Neural cell (in vitro differentiated cells): Measurements from ENCODE around the gene GLT6D1. TPM values are rescaled to one million over a fixed set of nuclear protein-coding genes. Genes with fewer than 3 reads are reported as not detected.

ENCODE experiments used
- H2AFZ ChIP-seq: fragments of 200-600, 300-800 bp; sonication (generic), shearing (Covaris generic); 2 replicates; pipeline ENCODE4 v1.6.0; 2014; ENCODE audit warnings: low read depth, mild to moderate bottlenecking, antibody characterized with exemption, low read length, moderate library complexity
- H3F3A ChIP-seq: fragments of 200-600 bp; shearing (Covaris generic); 2 replicates; pipeline ENCODE4 v1.6.1; 2016; ENCODE audit warnings: mild to moderate bottlenecking, moderate library complexity, mixed read lengths, antibody characterized with exemption, low read length; ENCODE audit not compliant: insufficient read depth, poor library complexity, severe bottlenecking
- H3K27ac ChIP-seq: fragments of 200-600, 300-800 bp; sonication (generic), shearing (Covaris generic); 2 replicates; pipeline ENCODE4 v1.5.1; 2014; ENCODE audit warnings: mild to moderate bottlenecking, low read length, moderate library complexity
- H3K27me3 ChIP-seq: fragments of 300-800, 200-600 bp; sonication (generic), shearing (Covaris generic); 2 replicates; pipeline ENCODE4 v1.6.0; 2014; ENCODE audit warnings: mild to moderate bottlenecking, low read depth, low read length, moderate library complexity; ENCODE audit not compliant: insufficient read depth
- H3K36me3 ChIP-seq: fragments of 300-800, 200-600 bp; sonication (generic), shearing (Covaris generic); 2 replicates; pipeline ENCODE4 v1.5.1; 2014; ENCODE audit warnings: mild to moderate bottlenecking, antibody characterized with exemption, low read length, moderate library complexity; ENCODE audit not compliant: insufficient read depth
- H3K4me2 ChIP-seq: fragments of 300-800, 200-600 bp; sonication (generic), shearing (Covaris generic); 2 replicates; pipeline ENCODE4 v1.6.0; 2014; ENCODE audit warnings: mild to moderate bottlenecking, low read length
- H3K4me3 ChIP-seq: fragments of 300-800, 200-600 bp; sonication (generic), shearing (Covaris generic); 2 replicates; pipeline ENCODE4 v1.5.1; 2014; ENCODE audit warnings: mild to moderate bottlenecking, low read length, moderate library complexity
- H3K79me2 ChIP-seq: fragments of 200-600 bp; shearing (Covaris generic); replicated peaks from 2 replicates; pipeline ENCODE4 v1.6.0; 2014; ENCODE audit warnings: mild to moderate bottlenecking, low read length, moderate library complexity; ENCODE audit not compliant: insufficient read depth
- H3K9ac ChIP-seq: fragments of 300-800, 200-600 bp; sonication (generic), shearing (Covaris generic); 2 replicates; pipeline ENCODE4 v1.6.1; 2016; ENCODE audit warnings: mild to moderate bottlenecking, low read length, mixed read lengths
- H3K9me2 ChIP-seq: fragments of 200-600 bp; shearing (Covaris generic); 2 replicates; pipeline ENCODE4 v1.6.1; 2016; ENCODE audit warnings: mild to moderate bottlenecking, low read length, mixed read lengths; ENCODE audit not compliant: insufficient read depth
- H3K9me3 ChIP-seq: fragments of 200-600, 300-800 bp; sonication (generic), shearing (Covaris generic); 2 replicates; pipeline ENCODE4 v1.6.1; 2016; ENCODE audit warnings: mild to moderate bottlenecking, mixed run types, low read length, moderate library complexity, mixed read lengths
- H4K20me1 ChIP-seq: fragments of 200-600 bp; shearing (Covaris generic); 2 replicates; pipeline ENCODE4 v1.6.1; 2016; ENCODE audit warnings: mild to moderate bottlenecking, mixed run types; ENCODE audit not compliant: insufficient read depth
- EP300 ChIP-seq: fragments of 450-650 bp; conservative IDR thresholded peaks from 2 replicates; pipeline ENCODE4 v1.6.1; 2014; ENCODE audit warnings: antibody characterized with exemption, mild to moderate bottlenecking, moderate library complexity; ENCODE audit not compliant: poor library complexity, severe bottlenecking
- EZH2 ChIP-seq: fragments of 200-600, 300-800 bp; shearing (Covaris generic), sonication (generic); IDR thresholded peaks from 2 replicates; pipeline ENCODE4 v1.6.1; 2014; ENCODE audit warnings: antibody characterized with exemption, low read length, borderline replicate concordance, mild to moderate bottlenecking; ENCODE audit not compliant: insufficient read depth, poor library complexity, severe bottlenecking
- MXI1 ChIP-seq: fragments of 450-650 bp; conservative IDR thresholded peaks from 2 replicates; pipeline ENCODE4 v1.6.1; 2014; ENCODE audit warnings: antibody characterized with exemption, mild to moderate bottlenecking; ENCODE audit not compliant: poor library complexity, severe bottlenecking
- POLR2AphosphoS5 ChIP-seq: IDR thresholded peaks from 2 replicates; pipeline ENCODE4 v1.6.1; 2012
- RAD21 ChIP-seq: fragments of 450-650 bp; conservative IDR thresholded peaks from 2 replicates; pipeline ENCODE4 v1.6.1; 2014; ENCODE audit warnings: antibody characterized with exemption, mild to moderate bottlenecking, moderate library complexity
- REST ChIP-seq: IDR thresholded peaks from 2 replicates; pipeline ENCODE4 v1.6.1; 2012; ENCODE audit warnings: borderline replicate concordance
- SMC3 ChIP-seq: fragments of 450-650 bp; conservative IDR thresholded peaks from 2 replicates; pipeline ENCODE4 v1.6.1; 2014; ENCODE audit warnings: antibody characterized with exemption, mild to moderate bottlenecking, moderate library complexity; ENCODE audit not compliant: poor library complexity
- TAF1 ChIP-seq: IDR thresholded peaks from 2 replicates; pipeline ENCODE4 v1.6.1; 2012; ENCODE audit warnings: low read depth
- polyA plus RNA-seq: library from polyadenylated mRNA; depleted of rRNA; stranded (reverse); fragments of >200 nt; gene quantifications from 2 replicates; pipeline ENCODE4 v1.2.3, GENCODE V29; 2014
- TF ChIP-seq, protein P1 (sequence below): fragments of 450-650 bp; IDR thresholded peaks from 2 replicates; pipeline ENCODE4 v1.5.1; 2014; ENCODE audit warnings: antibody characterized with exemption, mild to moderate bottlenecking, moderate library complexity; ENCODE audit not compliant: poor library complexity, severe bottlenecking

The GLT6D1 gene
- polyA plus RNA-seq, 1 donor from 2014 or later, result not detected

GRCh38 chr9:135678236-135679017 lies 39.1 kb upstream of the GLT6D1 start:
- Histone ChIP-seq H3F3A (no peaks in the 10 kb centered on the region), H2AFZ (no peak overlapping the region), H3K79me2 (no peaks in the 10 kb centered on the region), H3K4me2 (no peak overlapping the region), H3K9me2 (no peaks in the 10 kb centered on the region), H3K27me3 (no peaks in the 10 kb centered on the region), H3K4me3 (no peak overlapping the region), H3K9ac (no peak overlapping the region), H4K20me1 (no peaks in the 10 kb centered on the region), H3K9me3 (no peaks in the 10 kb centered on the region), H3K27ac (no peak overlapping the region), H3K36me3 (no peaks in the 10 kb centered on the region)
- TF ChIP-seq POLR2AphosphoS5, result no peak
- no peak for TF ChIP-seq TAF1

DNA sequence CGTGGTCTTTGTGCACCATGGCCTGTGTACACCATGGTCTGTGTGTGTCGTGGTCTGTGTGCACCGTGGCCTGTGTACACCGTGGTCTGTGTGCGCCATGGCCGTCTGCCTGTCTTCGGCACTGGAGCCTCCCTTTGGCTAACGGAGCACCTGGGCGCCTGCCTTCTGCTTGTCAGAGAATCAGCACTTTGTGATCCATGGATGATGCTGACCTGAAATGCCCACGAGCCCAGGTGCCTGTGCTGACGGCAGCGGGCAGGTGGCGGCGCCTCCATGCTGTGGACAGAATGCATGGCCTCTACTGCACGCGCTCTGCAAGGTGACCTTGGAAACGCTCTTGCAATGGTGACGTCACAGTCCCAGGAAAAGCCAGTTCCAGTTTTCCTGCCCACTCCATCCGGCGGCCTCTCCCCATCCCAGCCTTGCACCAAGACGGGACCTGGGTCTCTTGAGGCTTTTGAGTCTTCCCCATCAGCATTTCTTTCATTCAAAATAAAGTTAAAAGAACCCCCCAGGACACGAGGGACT lies 38.4 kb upstream of the GLT6D1 start:
- Histone ChIP-seq H3K9me2 (no peaks in the 10 kb centered on the region), H3K9ac (no peak overlapping the region), H2AFZ (no peak overlapping the region), H3K27ac (no peak overlapping the region), H3K36me3 (no peaks in the 10 kb centered on the region), H3K79me2 (no peaks in the 10 kb centered on the region), H4K20me1 (no peaks in the 10 kb centered on the region), H3K27me3 (no peaks in the 10 kb centered on the region), H3F3A (no peaks in the 10 kb centered on the region), H3K4me3 (no peak overlapping the region), H3K9me3 (no peaks in the 10 kb centered on the region), H3K4me2 (no peak overlapping the region)
- no peak for TF ChIP-seq POLR2AphosphoS5
- no peak for TF ChIP-seq EZH2
- TF ChIP-seq REST, result no peak
- TF ChIP-seq, protein P1, sequence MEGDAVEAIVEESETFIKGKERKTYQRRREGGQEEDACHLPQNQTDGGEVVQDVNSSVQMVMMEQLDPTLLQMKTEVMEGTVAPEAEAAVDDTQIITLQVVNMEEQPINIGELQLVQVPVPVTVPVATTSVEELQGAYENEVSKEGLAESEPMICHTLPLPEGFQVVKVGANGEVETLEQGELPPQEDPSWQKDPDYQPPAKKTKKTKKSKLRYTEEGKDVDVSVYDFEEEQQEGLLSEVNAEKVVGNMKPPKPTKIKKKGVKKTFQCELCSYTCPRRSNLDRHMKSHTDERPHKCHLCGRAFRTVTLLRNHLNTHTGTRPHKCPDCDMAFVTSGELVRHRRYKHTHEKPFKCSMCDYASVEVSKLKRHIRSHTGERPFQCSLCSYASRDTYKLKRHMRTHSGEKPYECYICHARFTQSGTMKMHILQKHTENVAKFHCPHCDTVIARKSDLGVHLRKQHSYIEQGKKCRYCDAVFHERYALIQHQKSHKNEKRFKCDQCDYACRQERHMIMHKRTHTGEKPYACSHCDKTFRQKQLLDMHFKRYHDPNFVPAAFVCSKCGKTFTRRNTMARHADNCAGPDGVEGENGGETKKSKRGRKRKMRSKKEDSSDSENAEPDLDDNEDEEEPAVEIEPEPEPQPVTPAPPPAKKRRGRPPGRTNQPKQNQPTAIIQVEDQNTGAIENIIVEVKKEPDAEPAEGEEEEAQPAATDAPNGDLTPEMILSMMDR, result no peak
- no peak for TF ChIP-seq MXI1
- no peak for TF ChIP-seq SMC3
- TF ChIP-seq TAF1, result no peak
- TF ChIP-seq RAD21, result no peak
- no peak for TF ChIP-seq EP300
